ENCODE results near the gene GRIPAP1. TPM values are rescaled to one million over a fixed set of nuclear protein-coding genes. Genes with fewer than 3 reads are reported as not detected.

The GRIPAP1 gene
- total and polyA plus RNA-seq, 2 of the 13 experiments (the other 11 are each of a cell fraction or from before 2014, with no cell fraction given), result 16.1 to 22.6 TPM

GRCh38 chrX:49041744-49042580 is 39.9 kb upstream of the GRIPAP1 start:
- no peaks in the 10 kb centered on the region for H3K9me3 ChIP-seq (ENCODE audit: low read length)
- no peak overlapping the region for H2AFZ ChIP-seq (ENCODE audit: low read length)
- TSS peak; percentile 78 for BruUV-seq (replicated peaks)
- peak overlapping the region; percentile 85 for H3K4me2 ChIP-seq (ENCODE audit: low read depth, low read length)
- FAIRE-seq (peak; percentile 37), ATAC-seq (no peak), DNase-seq (ENCODE audit: low spot score) (no peak)
- H3K36me3 ChIP-seq (replicated peaks in 1 of 2; ENCODE audit: control insufficient read depth in 1 of 2, insufficient read depth in 2 of 2, low read length in 2 of 2), result peaks cover 4 to 12% of the 10 kb centered on the region in 2 experiments; a peak in 3 of 5 replicates
- H3K27ac ChIP-seq (ENCODE audit: extremely low read length, insufficient read depth, low read length), result peak overlapping the region; percentile 66
- H3K4me1 ChIP-seq (ENCODE audit: insufficient read depth, low read length), result peaks cover 44% of the 10 kb centered on the region
- H4K20me1 ChIP-seq (ENCODE audit: insufficient read depth, low read length), result no peaks in the 10 kb centered on the region
- 4% methylated on average over 6 of the region's 10 CpGs for WGBS (ENCODE audit: low lambda C conversion rate)
- peak overlapping the region; percentile 84 for H3K9ac ChIP-seq (ENCODE audit: insufficient read depth, low read depth, low read length)
- ChIA-PET POLR2A (interaction anchor here (0.7 to 3.4 kb wide), 7 partner anchors 11 to 149 kb away, joined by 3 to 20 read pairs (median 5); partner anchors contain the start of genes GRIPAP1 and OTUD5), CTCF (ENCODE audit: low intra/inter-chr PET ratio, low total read pairs) (no interaction called here)
- intact Hi-C loops (cut with micrococcal nuclease; ENCODE audit: unreplicated experiment) (loop anchor here (2.0 to 5.0 kb wide), 2 partner anchors 59 to 85 kb away; partner anchors contain the start of gene OTUD5), in situ Hi-C loops (cut with HindIII; ENCODE audit: extremely low pct_ligation_motif_present, low pct_unique_long_range_greater_than_20kb) (no loop called here)
- peak overlapping the region; percentile 73 to 82 (median 78) for H3K4me3 ChIP-seq (replicated peaks in 1 of 3; ENCODE audit: insufficient read depth in 1 of 3, low read depth in 2 of 3, low read length in 3 of 3)
- H3K27me3 ChIP-seq (ENCODE audit: control insufficient read depth in 1 of 2, insufficient read depth in 2 of 2, low read length in 2 of 2), result no peaks in the 10 kb centered on the region; a peak in 1 of 5 replicates
- no peak for TF ChIP-seq ZNF138 (CRISPR knock-in tag; IDR thresholded peaks at IDR 0.05; ENCODE audit: low read depth)
- no peak for TF ChIP-seq ZNF260 (CRISPR knock-in tag; IDR thresholded peaks at IDR 0.05; ENCODE audit: borderline replicate concordance, low read depth)
- TF ChIP-seq NFATC3 (CRISPR knock-in tag; IDR thresholded peaks at IDR 0.05), result no peak
- no peak for TF ChIP-seq MXD1 (CRISPR knock-in tag; IDR thresholded peaks at IDR 0.05)
- no peak for TF ChIP-seq PRDM15 (CRISPR knock-in tag; IDR thresholded peaks at IDR 0.05)
- TF ChIP-seq ZNF691 (CRISPR knock-in tag; IDR thresholded peaks at IDR 0.05; ENCODE audit: borderline replicate concordance, low read depth), result no peak
- TF ChIP-seq SAP130 (CRISPR knock-in tag; IDR thresholded peaks at IDR 0.05; ENCODE audit: low read depth), result peak; percentile 10; the same call in 1 of the 2 replicates
- no peak for TF ChIP-seq ZSCAN20 (CRISPR knock-in tag; IDR thresholded peaks at IDR 0.05; ENCODE audit: borderline replicate concordance)
- no peak for TF ChIP-seq SRF (IDR thresholded peaks at IDR 0.05; ENCODE audit: low read depth, low read length)
- TF ChIP-seq UBTF (CRISPR knock-in tag; IDR thresholded peaks at IDR 0.05), result 0 out of 2 replicates have a peak, but pooled peaks have one; percentile 8
- no peak for TF ChIP-seq ATM (IDR thresholded peaks at IDR 0.05; ENCODE audit: borderline replicate concordance)
- TF ChIP-seq ZNF225 (CRISPR knock-in tag; IDR thresholded peaks at IDR 0.05), result no peak
- no peak for TF ChIP-seq ZFP36L1 (CRISPR knock-in tag; IDR thresholded peaks at IDR 0.05)
- TF ChIP-seq ZSCAN31 (CRISPR knock-in tag; IDR thresholded peaks at IDR 0.05; ENCODE audit: low read depth), result no peak
- peaks cover 20% of the 10 kb centered on the region for H3K79me2 ChIP-seq (ENCODE audit: insufficient read depth, low read length)
